IPS-20b (cell line): ENCODE measurements around the gene ZNF134.
A peak's percentile ranks its signal among the peaks of the same experiment; 100 is the strongest.

Source experiments
- H3K27ac ChIP-seq: one replicate; pipeline ENCODE4 v1.5.1; 2013; ENCODE audit warnings: low read length
- H3K27me3 ChIP-seq: 2 replicates; pipeline ENCODE4 v1.6.1; 2013; ENCODE audit warnings: mild to moderate bottlenecking, low read length, inconsistent platforms; ENCODE audit not compliant: insufficient read depth
- H3K36me3 ChIP-seq: 2 replicates; pipeline ENCODE4 v1.6.1; 2013; ENCODE audit warnings: low read depth, mild to moderate bottlenecking, inconsistent platforms, low read length, moderate library complexity; ENCODE audit not compliant: insufficient read depth
- H3K4me1 ChIP-seq: 2 replicates; pipeline ENCODE4 v1.6.1; 2013; ENCODE audit warnings: mild to moderate bottlenecking, control low read depth, inconsistent platforms, low read length, moderate library complexity; ENCODE audit not compliant: insufficient read depth
- H3K4me3 ChIP-seq: 2 replicates; pipeline ENCODE4 v1.5.1; 2013; ENCODE audit warnings: mild to moderate bottlenecking, low read length, inconsistent platforms
- H3K9ac ChIP-seq: 2 replicates; pipeline ENCODE4 v1.6.1; 2013; ENCODE audit warnings: low read depth, mild to moderate bottlenecking, inconsistent platforms, low read length, moderate library complexity
- H3K9me3 ChIP-seq: 2 replicates; pipeline ENCODE4 v1.6.1; 2013; ENCODE audit warnings: mild to moderate bottlenecking, low read depth, low read length, inconsistent platforms; ENCODE audit not compliant: insufficient read depth

The ZNF134 gene

GRCh38 chr19:57599761-57600383 lies 14.2 kb upstream of the ZNF134 start, which contains the start of gene ZNF530:
ZNF530 (plus strand) TSS chr19:57599885; CDS start chr19:57604346, 4,461 bp downstream.
- no peaks in the 10 kb centered on the region for H3K4me1 ChIP-seq
- H3K36me3 ChIP-seq: peaks cover 6% of the 10 kb centered on the region; the same call in 1 of the 2 replicates
- peak within 1 kb of the TSS; percentile 56; the same call in 1 of the 2 replicates for H3K9ac ChIP-seq
- no peak within 1 kb of the TSS for H3K27ac ChIP-seq
- peaks cover 23% of the 10 kb centered on the region; the same call in 1 of the 2 replicates for H3K9me3 ChIP-seq
- H3K27me3 ChIP-seq: no peaks in the 10 kb centered on the region
- H3K4me3 ChIP-seq: peak within 1 kb of the TSS; percentile 82

- Histone ChIP-seq H3K9me3 (peaks cover 30% of the 10 kb centered on the region), H3K4me3 (no peak overlapping the region), H3K9ac (no peak overlapping the region), H3K4me1 (no peaks in the 10 kb centered on the region), H3K36me3 (peaks cover 37% of the 10 kb centered on the region), H3K27ac (no peak overlapping the region), H3K27me3 (no peaks in the 10 kb centered on the region)
Observed at GRCh38 chr19:57606931-57607330, 7.1 kb upstream of the ZNF134 start.

GRCh38 chr19:57611113-57611512 lies 2.9 kb upstream of the ZNF134 start:
- Histone ChIP-seq H3K36me3 (peaks cover 29% of the 10 kb centered on the region), H3K27me3 (no peaks in the 10 kb centered on the region), H3K9ac (no peak overlapping the region), H3K27ac (no peak overlapping the region), H3K9me3 (peaks cover 42% of the 10 kb centered on the region), H3K4me3 (no peak overlapping the region), H3K4me1 (no peaks in the 10 kb centered on the region)

GRCh38 chr19:57615346-57615745 lies 1.3 kb downstream of the ZNF134 start:
- Histone ChIP-seq H3K4me3 (peak overlapping the region; percentile 93), H3K27me3 (no peaks in the 10 kb centered on the region), H3K36me3 (peaks cover 53% of the 10 kb centered on the region), H3K27ac (no peak overlapping the region), H3K9ac (no peak overlapping the region), H3K9me3 (peaks cover 68% of the 10 kb centered on the region), H3K4me1 (no peaks in the 10 kb centered on the region)

GRCh38 chr19:57620673-57621348 lies 6.8 kb downstream of the ZNF134 start:
- Histone ChIP-seq H3K4me3 (peak overlapping the region; percentile 31), H3K9me3 (peaks cover 100% of the 10 kb centered on the region), H3K27me3 (no peaks in the 10 kb centered on the region), H3K36me3 (peaks cover 91% of the 10 kb centered on the region), H3K27ac (no peak overlapping the region), H3K9ac (no peak overlapping the region), H3K4me1 (no peaks in the 10 kb centered on the region)

GRCh38 chr19:57623091-57623490 lies 9.0 kb downstream of the ZNF134 start:
- H3K9me3 ChIP-seq: peaks cover 78% of the 10 kb centered on the region
- no peaks in the 10 kb centered on the region for H3K27me3 ChIP-seq
- H3K36me3 ChIP-seq: peaks cover 69% of the 10 kb centered on the region

GRCh38 chr19:57632987-57633831 lies 19.2 kb downstream of the ZNF134 start, which contains the start of gene ZNF211:
ZNF211 (plus strand) TSS chr19:57633168; CDS start chr19:57633347, 179 bp downstream.
- Histone ChIP-seq H3K9me3 (peaks cover 15% of the 10 kb centered on the region; the same call in 1 of the 2 replicates), H3K4me3 (peak within 1 kb of the TSS; percentile 96), H3K27me3 (no peaks in the 10 kb centered on the region), H3K36me3 (peaks cover 28% of the 10 kb centered on the region), H3K9ac (peak within 1 kb of the TSS; percentile 84), H3K4me1 (no peaks in the 10 kb centered on the region), H3K27ac (no peak within 1 kb of the TSS)

More at GRCh38 chr19:57623091-57623490, 9.0 kb downstream of the ZNF134 start:
- no peak overlapping the region for H3K9ac ChIP-seq
- no peak overlapping the region for H3K27ac ChIP-seq
- no peaks in the 10 kb centered on the region for H3K4me1 ChIP-seq
- no peak overlapping the region for H3K4me3 ChIP-seq

GRCh38 chr19:57633832-57634131 lies 19.7 kb downstream of the ZNF134 start:
- H3K27me3 ChIP-seq: no peaks in the 10 kb centered on the region

GRCh38 chr19:57637379-57637778 lies 23.3 kb downstream of the ZNF134 start:
- Histone ChIP-seq H3K27ac (no peak overlapping the region), H3K4me3 (no peak overlapping the region), H3K4me1 (no peaks in the 10 kb centered on the region), H3K9ac (no peak overlapping the region), H3K27me3 (no peaks in the 10 kb centered on the region), H3K36me3 (peaks cover 62% of the 10 kb centered on the region), H3K9me3 (peaks cover 32% of the 10 kb centered on the region)

More at GRCh38 chr19:57633832-57634131, 19.7 kb downstream of the ZNF134 start:
- no peak overlapping the region for H3K27ac ChIP-seq
- H3K4me3 ChIP-seq: peak overlapping the region; percentile 96
- H3K9ac ChIP-seq: peak overlapping the region; percentile 84
- peaks cover 32% of the 10 kb centered on the region for H3K36me3 ChIP-seq
- no peaks in the 10 kb centered on the region for H3K4me1 ChIP-seq
- H3K9me3 ChIP-seq: peaks cover 15% of the 10 kb centered on the region; the same call in 1 of the 2 replicates

- Histone ChIP-seq H3K4me3 (no peak overlapping the region), H3K9ac (no peak overlapping the region), H3K9me3 (peaks cover 27% of the 10 kb centered on the region), H3K36me3 (peaks cover 50% of the 10 kb centered on the region), H3K4me1 (no peaks in the 10 kb centered on the region), H3K27me3 (no peaks in the 10 kb centered on the region), H3K27ac (no peak overlapping the region)
Observed at GRCh38 chr19:57641715-57642234, 27.7 kb downstream of the ZNF134 start.

GRCh38 chr19:57642396-57643046 lies 28.5 kb downstream of the ZNF134 start:
- no peak overlapping the region for H3K9ac ChIP-seq
- peaks cover 19% of the 10 kb centered on the region for H3K9me3 ChIP-seq
- H3K36me3 ChIP-seq: peaks cover 44% of the 10 kb centered on the region
- H3K4me1 ChIP-seq: no peaks in the 10 kb centered on the region
- H3K27ac ChIP-seq: no peak overlapping the region
- H3K4me3 ChIP-seq: no peak overlapping the region
- no peaks in the 10 kb centered on the region for H3K27me3 ChIP-seq
